GM19240 (cell line): ENCODE data around the gene ATAD3A.
"Not testable (repeated sequence)": the region's sequence is repeated elsewhere in the genome, so short reads cannot be mapped to it uniquely, and the experiment has no call there.

ENCODE experiments used
- DNase-seq: peaks from one replicate; pipeline ENCODE4 v3.0.0; 2011; ENCODE audit warnings: low spot score; ENCODE audit not compliant: insufficient read length

The ATAD3A gene

GRCh38 chr1:1523226-1523625, 11.3 kb downstream of the ATAD3A start:
- not testable (repeated sequence) for DNase-seq

GRCh38 chr1:1523651-1524050, 11.7 kb downstream of the ATAD3A start:
- DNase-seq, result not testable (repeated sequence)

GRCh38 chr1:1524750-1525383, 12.9 kb downstream of the ATAD3A start:
- not testable (repeated sequence) for DNase-seq

- not testable (repeated sequence) for DNase-seq
Measured at GRCh38 chr1:1526476-1526875, 14.5 kb downstream of the ATAD3A start.

GRCh38 chr1:1527092-1527816, 15.3 kb downstream of the ATAD3A start:
- no peak for DNase-seq

- no peak for DNase-seq
Measured at GRCh38 chr1:1528301-1529267, 16.6 kb downstream of the ATAD3A start.

GRCh38 chr1:1529321-1529720, 17.4 kb downstream of the ATAD3A start:
- DNase-seq, result no peak

GRCh38 chr1:1529936-1530335, 18.0 kb downstream of the ATAD3A start:
- no peak for DNase-seq

- DNase-seq, result no peak
Measured at GRCh38 chr1:1531947-1532346, 20.0 kb downstream of the ATAD3A start.

GRCh38 chr1:1533176-1533893, 21.4 kb downstream of the ATAD3A start:
- not testable (repeated sequence) for DNase-seq

- DNase-seq, result not testable (repeated sequence)
Measured at GRCh38 chr1:1533894-1534291, 21.9 kb downstream of the ATAD3A start.

- DNase-seq, result no peak
Measured at GRCh38 chr1:1534401-1535154, 22.6 kb downstream of the ATAD3A start.

- DNase-seq, result no peak
Measured at GRCh38 chr1:1535201-1536018, 23.4 kb downstream of the ATAD3A start.

- no peak for DNase-seq
Measured at GRCh38 chr1:1536019-1536937, 24.3 kb downstream of the ATAD3A start.

- no peak for DNase-seq
Measured at GRCh38 chr1:1536938-1537546, 25.1 kb downstream of the ATAD3A start.

- DNase-seq, result no peak
Measured at GRCh38 chr1:1537626-1538250, 25.8 kb downstream of the ATAD3A start.

- DNase-seq, result no peak
Measured at GRCh38 chr1:1538334-1538733, 26.4 kb downstream of the ATAD3A start.

GRCh38 chr1:1538989-1539309, 27.0 kb downstream of the ATAD3A start:
- DNase-seq, result no peak
